GM20431 (cell line): ENCODE measurements around the gene RASSF10.

Source experiments
- in situ Hi-C: fragments of 300-500 bp; cut with MseI, MboI; formaldehyde crosslinking; loops from one replicate; pipeline ENCODE4 v1.15.0; 2020; ENCODE audit warnings: low sequenced_read_pairs; ENCODE audit not compliant: unreplicated experiment

Gene RASSF10

GRCh38 chr11:12990162-12990480 lies 19.0 kb upstream of the RASSF10 start:
- in situ Hi-C loops, result no loop called here

- in situ Hi-C loops, result no loop called here
These were observed 17.7 kb upstream of the RASSF10 start for GRCh38 chr11:12991426-12991825.

- in situ Hi-C loops, result no loop called here
These were observed 15.5 kb upstream of the RASSF10 start for GRCh38 chr11:12993626-12994025.

GRCh38 chr11:12994476-12994875 lies 14.6 kb upstream of the RASSF10 start:
- in situ Hi-C loops, result no loop called here

- in situ Hi-C loops, result no loop called here
These were observed 13.9 kb upstream of the RASSF10 start for GRCh38 chr11:12995188-12995587.

- in situ Hi-C loops, result no loop called here
These were observed 13.3 kb upstream of the RASSF10 start for GRCh38 chr11:12995823-12996222.

GRCh38 chr11:12997168-12997567 lies 11.9 kb upstream of the RASSF10 start:
- in situ Hi-C loops, result no loop called here

GRCh38 chr11:12998336-12998735 lies 10.8 kb upstream of the RASSF10 start:
- in situ Hi-C loops, result no loop called here

- in situ Hi-C loops, result no loop called here
These were observed 9.5 kb upstream of the RASSF10 start for GRCh38 chr11:12999597-12999996.

- in situ Hi-C loops, result no loop called here
These were observed 9.0 kb upstream of the RASSF10 start for GRCh38 chr11:13000116-13000515.

- in situ Hi-C loops, result no loop called here
These were observed 8.4 kb upstream of the RASSF10 start for GRCh38 chr11:13000721-13001120.

- in situ Hi-C loops, result no loop called here
These were observed 5.2 kb upstream of the RASSF10 start for GRCh38 chr11:13003736-13004493.

GRCh38 chr11:13007182-13008060 lies 1.7 kb upstream of the RASSF10 start:
- in situ Hi-C loops, result no loop called here

- in situ Hi-C loops, result no loop called here
These were observed 1.1 kb upstream of the RASSF10 start for GRCh38 chr11:13008061-13008435.

GRCh38 chr11:13009476-13009920 lies 382 bp downstream of the RASSF10 start:
- in situ Hi-C loops, result no loop called here

- in situ Hi-C loops, result no loop called here
These were observed 1.0 kb downstream of the RASSF10 start for GRCh38 chr11:13009921-13010748.

GRCh38 chr11:13010749-13011465 lies 1.8 kb downstream of the RASSF10 start:
- in situ Hi-C loops, result no loop called here

GRCh38 chr11:13011466-13012055 lies 2.4 kb downstream of the RASSF10 start:
- in situ Hi-C loops, result no loop called here

GRCh38 chr11:13012056-13012661 lies 3.0 kb downstream of the RASSF10 start:
- in situ Hi-C loops, result no loop called here
